ENCODE data around the gene TPM2. TPM values are rescaled to one million over a fixed set of nuclear protein-coding genes. Genes with fewer than 3 reads are reported as not detected.

Gene TPM2
- polyA plus RNA-seq, 1 experiment: 1,535 TPM

DNA sequence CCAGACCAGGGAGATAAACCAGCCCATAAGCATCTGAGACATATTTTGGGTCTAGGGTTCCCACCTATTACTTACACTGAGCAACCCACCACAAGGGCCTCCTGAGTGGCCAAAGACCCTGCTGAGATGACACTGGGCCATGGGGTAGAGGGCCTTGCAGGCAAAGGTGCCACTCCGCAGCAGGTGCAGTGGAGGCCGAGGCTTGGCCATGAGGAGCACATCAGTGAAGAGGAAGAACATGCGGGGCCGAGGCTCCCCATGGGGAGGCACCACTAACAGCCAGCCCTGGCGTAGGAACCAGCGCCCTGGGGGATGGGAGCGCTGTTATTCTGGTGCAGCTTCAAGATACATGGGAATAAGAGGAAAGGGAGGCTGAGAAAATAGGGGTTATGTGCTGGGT is 27.3 kb downstream of the TPM2 start:
- H3K27me3 ChIP-seq (ENCODE audit: control insufficient read depth, insufficient read depth, low read length): no peaks in the 10 kb centered on the region
- H3K4me3 ChIP-seq (ENCODE audit: low read depth, low read length): no peak overlapping the region
- DNase-seq (ENCODE audit: low read depth, low spot score): no peak
- H3K27ac ChIP-seq (ENCODE audit: low read depth, low read length): no peak overlapping the region
- POLR2A ChIA-PET: interaction anchor here (0.5 to 2.7 kb wide), 3 partner anchors 26 to 29 kb away, joined by 3 to 16 read pairs (median 3); partner anchors contain the start of gene TPM2
- CTCF ChIA-PET: interaction anchor here (1.9 to 2.4 kb wide), 2 partner anchors 17 to 33 kb away, joined by 6 to 27 read pairs; no protein-coding TSS in a partner anchor
- TF ChIP-seq, protein P1, sequence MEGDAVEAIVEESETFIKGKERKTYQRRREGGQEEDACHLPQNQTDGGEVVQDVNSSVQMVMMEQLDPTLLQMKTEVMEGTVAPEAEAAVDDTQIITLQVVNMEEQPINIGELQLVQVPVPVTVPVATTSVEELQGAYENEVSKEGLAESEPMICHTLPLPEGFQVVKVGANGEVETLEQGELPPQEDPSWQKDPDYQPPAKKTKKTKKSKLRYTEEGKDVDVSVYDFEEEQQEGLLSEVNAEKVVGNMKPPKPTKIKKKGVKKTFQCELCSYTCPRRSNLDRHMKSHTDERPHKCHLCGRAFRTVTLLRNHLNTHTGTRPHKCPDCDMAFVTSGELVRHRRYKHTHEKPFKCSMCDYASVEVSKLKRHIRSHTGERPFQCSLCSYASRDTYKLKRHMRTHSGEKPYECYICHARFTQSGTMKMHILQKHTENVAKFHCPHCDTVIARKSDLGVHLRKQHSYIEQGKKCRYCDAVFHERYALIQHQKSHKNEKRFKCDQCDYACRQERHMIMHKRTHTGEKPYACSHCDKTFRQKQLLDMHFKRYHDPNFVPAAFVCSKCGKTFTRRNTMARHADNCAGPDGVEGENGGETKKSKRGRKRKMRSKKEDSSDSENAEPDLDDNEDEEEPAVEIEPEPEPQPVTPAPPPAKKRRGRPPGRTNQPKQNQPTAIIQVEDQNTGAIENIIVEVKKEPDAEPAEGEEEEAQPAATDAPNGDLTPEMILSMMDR (IDR thresholded peaks at IDR 0.05; ENCODE audit: low read depth, low read length): no peak
- no peaks in the 10 kb centered on the region for H3K9me3 ChIP-seq (ENCODE audit: control insufficient read depth, insufficient read depth, low read length)

DNA sequence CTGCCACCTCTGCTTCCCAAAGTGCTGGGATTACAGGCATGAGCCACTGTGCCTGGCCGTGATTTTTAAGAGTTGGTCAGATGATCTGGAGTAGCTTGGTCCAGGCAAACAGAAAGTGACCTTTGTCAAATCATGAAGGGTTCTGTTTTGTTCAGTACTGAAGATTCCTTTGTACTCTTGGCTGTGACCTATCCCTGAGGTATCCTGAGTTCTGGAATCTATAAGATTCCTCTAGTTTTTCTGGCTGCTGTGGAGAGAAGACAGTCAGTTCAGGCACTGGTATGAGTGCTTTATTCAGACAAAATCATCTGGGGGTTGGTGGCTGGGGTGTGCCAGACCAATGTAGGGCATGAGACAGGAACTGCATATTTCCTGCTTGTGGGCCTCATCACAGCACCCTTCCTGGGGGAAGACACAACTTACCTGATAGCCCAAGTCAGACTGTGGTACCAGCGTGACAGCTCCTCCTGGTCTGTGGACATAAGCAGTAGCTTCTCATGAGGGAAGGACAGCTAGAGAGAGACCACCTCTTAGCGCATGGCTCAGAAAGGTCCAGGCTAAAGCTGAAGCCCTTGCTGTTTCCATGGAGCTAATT is 27.9 kb downstream of the TPM2 start:
- CTCF ChIA-PET: interaction anchor here (1.0 to 2.4 kb wide), 17 partner anchors 8 to 129 kb away, joined by 3 to 27 read pairs (median 6); partner anchors contain the start of genes CREB3 and TLN1
- POLR2A ChIA-PET: interaction anchor here (0.5 to 2.7 kb wide), 9 partner anchors 19 to 71 kb away, joined by 3 to 17 read pairs (median 6); partner anchors contain the start of genes CREB3, TLN1 and TPM2
- H3K27me3 ChIP-seq (ENCODE audit: control insufficient read depth, insufficient read depth, low read length): no peaks in the 10 kb centered on the region
- no peak overlapping the region for H3K27ac ChIP-seq (ENCODE audit: low read depth, low read length)
- H3K4me3 ChIP-seq (ENCODE audit: low read depth, low read length): no peak overlapping the region
- TF ChIP-seq, protein P1 (IDR thresholded peaks at IDR 0.05; ENCODE audit: low read depth, low read length): no peak
- no peaks in the 10 kb centered on the region for H3K9me3 ChIP-seq (ENCODE audit: control insufficient read depth, insufficient read depth, low read length)
- DNase-seq (ENCODE audit: low read depth, low spot score): no peak

DNA sequence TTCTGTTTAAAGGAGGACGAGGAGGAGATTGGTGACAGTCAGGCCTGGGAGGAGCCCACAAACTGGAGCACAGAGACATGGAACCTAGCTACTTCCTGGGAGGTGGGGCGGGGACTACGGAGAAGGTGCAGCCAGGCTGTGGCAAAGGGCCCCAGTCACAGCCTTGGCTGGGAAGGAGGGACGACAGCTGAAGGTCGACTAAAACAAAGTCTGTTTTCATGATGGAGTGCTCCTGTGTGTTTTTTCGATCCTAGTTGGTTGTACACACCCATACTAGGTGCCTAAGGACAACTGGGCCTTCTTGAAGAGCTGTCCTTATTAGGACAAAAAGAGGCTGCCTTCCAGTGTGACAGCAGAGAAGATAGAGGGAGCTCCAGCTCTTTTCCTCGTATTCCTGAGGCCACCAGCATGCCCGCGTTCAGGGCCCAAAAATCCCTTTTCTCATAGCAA is 28.7 kb downstream of the TPM2 start:
- H3K27me3 ChIP-seq (ENCODE audit: control insufficient read depth, insufficient read depth, low read length): no peaks in the 10 kb centered on the region
- H3K27ac ChIP-seq (ENCODE audit: low read depth, low read length): no peak overlapping the region
- H3K9me3 ChIP-seq (ENCODE audit: control insufficient read depth, insufficient read depth, low read length): peaks cover 3% of the 10 kb centered on the region; the same call in 1 of the 2 replicates
- no peak overlapping the region for H3K4me3 ChIP-seq (ENCODE audit: low read depth, low read length)
- TF ChIP-seq, protein P1 (IDR thresholded peaks at IDR 0.05; ENCODE audit: low read depth, low read length): peak; percentile 58
- DNase-seq (ENCODE audit: low read depth, low spot score): no peak
- ChIA-PET CTCF (interaction anchor here (0.6 to 2.4 kb wide), 25 partner anchors 9 to 219 kb away, joined by 3 to 27 read pairs (median 5); partner anchors contain the start of genes CREB3 and TLN1), POLR2A (interaction anchor here (0.6 to 2.7 kb wide), 8 partner anchors 20 to 71 kb away, joined by 3 to 17 read pairs (median 6); partner anchors contain the start of genes CREB3, TLN1 and TPM2)

DNA sequence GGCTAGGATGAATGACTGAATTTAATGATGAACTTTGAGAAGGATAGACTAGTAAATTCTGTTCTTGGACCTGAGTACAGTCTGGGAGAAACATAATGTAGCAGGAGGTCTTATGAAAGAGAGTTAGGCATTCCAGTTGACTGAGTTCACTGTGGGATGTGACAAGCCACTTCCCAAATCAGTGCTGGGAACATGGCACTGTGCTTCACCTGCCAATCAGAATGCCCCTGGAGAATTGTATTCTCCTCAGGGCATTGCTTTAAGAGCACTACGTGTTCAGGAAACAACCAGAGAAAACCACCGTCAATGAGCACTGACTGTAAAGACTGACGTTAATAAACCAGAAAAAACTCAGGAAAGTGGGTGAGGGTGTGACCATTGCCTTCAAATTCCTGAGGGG is 30.4 kb downstream of the TPM2 start:
- CTCF ChIA-PET: interaction anchor here (0.6 to 3.7 kb wide), 10 partner anchors 11 to 165 kb away, joined by 3 to 30 read pairs (median 4); partner anchors contain the start of genes CREB3 and TLN1

More for the DNA sequence above, 30.4 kb downstream of the TPM2 start:
- DNase-seq (ENCODE audit: low read depth, low spot score): no peak
- Histone ChIP-seq H3K27me3 (ENCODE audit: control insufficient read depth, insufficient read depth, low read length) (no peaks in the 10 kb centered on the region), H3K27ac (ENCODE audit: low read depth, low read length) (peak overlapping the region; percentile 96), H3K9me3 (ENCODE audit: control insufficient read depth, insufficient read depth, low read length) (peaks cover 3% of the 10 kb centered on the region; the same call in 1 of the 2 replicates), H3K4me3 (ENCODE audit: low read depth, low read length) (peak overlapping the region; percentile 93)
- TF ChIP-seq, protein P1 (IDR thresholded peaks at IDR 0.05; ENCODE audit: low read depth, low read length): no peak
- POLR2A ChIA-PET: interaction anchor here (1.4 to 3.8 kb wide), 4 partner anchors 20 to 73 kb away, joined by 6 to 75 read pairs (median 10); partner anchors contain the start of genes CREB3, TLN1 and TPM2
